NT2/D1 (cell line): ENCODE results near the gene DPP6.
"Not testable (repeated sequence)": the region's sequence is repeated elsewhere in the genome, so short reads cannot be mapped to it uniquely, and the experiment has no call there.

Experiments used
- SUZ12 ChIP-seq: IDR thresholded peaks from 2 replicates; pipeline ENCODE4 v1.6.1; 2011; ENCODE audit not compliant: insufficient read length, insufficient read depth; ENCODE audit errors: extremely low read depth
- YY1 ChIP-seq: IDR thresholded peaks from 2 replicates; pipeline ENCODE4 v1.6.1; 2011; ENCODE audit not compliant: insufficient read length, insufficient read depth
- ZNF274 ChIP-seq: IDR thresholded peaks from 2 replicates; pipeline ENCODE4 v1.6.1; 2011; ENCODE audit warnings: mild to moderate bottlenecking, low read depth, low read length

- TF ChIP-seq ZNF274, YY1, SUZ12: not testable (repeated sequence)
These were observed 99.1 kb downstream of the DPP6 start for GRCh38 chr7:154151306-154151705.
